ENCODE measurements around the gene RHOU. TPM values are rescaled to one million over a fixed set of nuclear protein-coding genes. Genes with fewer than 3 reads are reported as not detected.

RHOU gene
- total and polyA plus RNA-seq, 2 donors (not counting 3 experiments of a cell fraction or from before 2014, with no cell fraction given): 0.04 to 0.40 TPM

GRCh38 chr1:228765168-228765946 lies 30.1 kb downstream of the RHOU start:
- ChIA-PET POLR2A (interaction anchor here (0.5 kb wide), 1 partner anchor 772 kb away, joined by 3 read pairs; no protein-coding TSS in a partner anchor), CTCF (no interaction called here)
- no peak overlapping the region for H3K4me3 ChIP-seq (replicated peaks in 1 of 3; ENCODE audit: insufficient read depth in 1 of 3, low read depth in 1 of 3, low read length in 3 of 3)

More at GRCh38 chr1:228765168-228765946, 30.1 kb downstream of the RHOU start:
- Histone ChIP-seq H2AFZ (ENCODE audit: low read depth, low read length) (no peak overlapping the region), H3K9ac (replicated peaks; ENCODE audit: extremely low read depth, insufficient read depth, low read length) (no peak overlapping the region), H3K79me2 (ENCODE audit: control insufficient read depth, insufficient read depth, low read length) (no peaks in the 10 kb centered on the region), H3K4me1 (ENCODE audit: control insufficient read depth, extremely low read depth, insufficient read depth, low read length) (no peaks in the 10 kb centered on the region), H3K27ac (ENCODE audit: insufficient read depth, low read depth, low read length) (no peak overlapping the region), H4K20me1 (replicated peaks; ENCODE audit: control insufficient read depth, extremely low read depth, insufficient read depth, low read length) (no peaks in the 10 kb centered on the region), H3K36me3 (ENCODE audit: control insufficient read depth in 2 of 2, extremely low read depth in 1 of 2, insufficient read depth in 2 of 2, low read length in 2 of 2) (no peaks in the 10 kb centered on the region), H3K9me1 (replicated peaks; ENCODE audit: control insufficient read depth, extremely low read depth, insufficient read depth, low read length) (no peaks in the 10 kb centered on the region), H3K9me3 (replicated peaks; ENCODE audit: control insufficient read depth, insufficient read depth, low read length) (no peaks in the 10 kb centered on the region), H3K27me3 (ENCODE audit: control insufficient read depth in 2 of 2, insufficient read depth in 2 of 2, low read length in 2 of 2) (no peaks in the 10 kb centered on the region), H3K4me2 (ENCODE audit: insufficient read depth, low read length) (no peak overlapping the region)
- DNase-seq (ENCODE audit: low read depth, low spot score): no peak
- dilution Hi-C loops (cut with MboI; ENCODE audit: extremely low pct_ligation_motif_present, low sequenced_read_pairs) (no loop called here), intact Hi-C loops (cut with micrococcal nuclease) (no loop called here)
- no TSS peak for BruUV-seq (replicated peaks)
- FAIRE-seq: no peak
- TF ChIP-seq GATA2 (IDR thresholded peaks at IDR 0.05; ENCODE audit: insufficient read depth, insufficient read length, low read depth, low read length): no peak
- no peak for TF ChIP-seq FOS (IDR thresholded peaks at IDR 0.05; ENCODE audit: borderline replicate concordance, insufficient read depth, low read length)
- no peak for TF ChIP-seq EZH2 (IDR thresholded peaks at IDR 0.05; ENCODE audit: borderline replicate concordance, low read depth, low read length, severe bottlenecking)
- no peak for TF ChIP-seq MAX (IDR thresholded peaks at IDR 0.05; ENCODE audit: insufficient read depth, insufficient read length)
- TF ChIP-seq POLR2A (IDR thresholded peaks at IDR 0.05; ENCODE audit: low read depth, low read length): no peak
- TF ChIP-seq MYC (IDR thresholded peaks at IDR 0.05; ENCODE audit: low read depth, low read length): no peak
- TF ChIP-seq CTCF (IDR thresholded peaks at IDR 0.05; ENCODE audit: extremely low read depth in 1 of 2, insufficient read depth in 1 of 2, low read depth in 1 of 2, low read length in 2 of 2): no peak
- no peak for TF ChIP-seq JUN (IDR thresholded peaks at IDR 0.05; ENCODE audit: borderline replicate concordance, insufficient read depth, insufficient read length, low read depth)
- no peak for TF ChIP-seq POLR2AphosphoS5 (IDR thresholded peaks at IDR 0.05; ENCODE audit: insufficient read depth, low read depth, low read length)

All from endothelial cell of umbilical vein (primary cell).